Measurements from ENCODE around the gene DDO.
"Not testable (repeated sequence)": the region's sequence is repeated elsewhere in the genome, so short reads cannot be mapped to it uniquely, and the experiment has no call there.

The DDO gene

GRCh38 chr6:110366256-110366655 lies 49.1 kb downstream of the DDO start:
- DNase-seq: no peak

DNA sequence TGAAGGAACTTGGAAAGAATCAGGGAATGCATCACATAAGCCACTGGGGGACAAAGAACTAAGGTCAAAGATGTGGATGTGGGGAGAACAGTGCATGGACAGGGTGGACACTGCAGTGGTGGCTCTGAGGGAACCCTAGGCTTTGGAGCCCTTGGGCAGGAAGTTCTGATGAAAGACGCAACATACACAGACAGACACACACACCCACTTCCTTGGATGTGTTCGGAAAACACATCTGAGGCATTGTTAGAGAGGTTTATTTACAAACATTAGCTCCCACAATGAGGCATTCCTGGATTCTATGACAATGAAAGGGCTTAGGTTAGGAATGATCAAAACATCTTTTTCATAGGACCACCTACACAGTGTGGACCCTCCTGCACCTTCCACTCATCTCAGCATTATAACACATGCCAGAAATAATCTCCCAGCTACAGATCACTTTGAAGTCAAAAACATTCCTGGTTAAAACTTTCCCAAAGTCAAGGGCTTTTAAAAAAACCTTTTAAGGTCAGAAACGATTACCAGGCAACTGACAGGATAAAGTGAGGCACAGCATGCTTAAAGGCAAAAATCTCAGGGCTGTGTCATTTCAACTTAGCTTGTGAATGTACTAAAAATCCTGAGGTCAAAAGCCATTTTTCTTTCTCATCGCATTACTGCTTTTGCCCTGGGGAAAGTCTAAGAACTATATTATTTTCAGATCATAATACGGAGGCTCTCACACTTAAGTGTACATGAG lies 50.8 kb downstream of the DDO start:
- no peak for DNase-seq

DNA sequence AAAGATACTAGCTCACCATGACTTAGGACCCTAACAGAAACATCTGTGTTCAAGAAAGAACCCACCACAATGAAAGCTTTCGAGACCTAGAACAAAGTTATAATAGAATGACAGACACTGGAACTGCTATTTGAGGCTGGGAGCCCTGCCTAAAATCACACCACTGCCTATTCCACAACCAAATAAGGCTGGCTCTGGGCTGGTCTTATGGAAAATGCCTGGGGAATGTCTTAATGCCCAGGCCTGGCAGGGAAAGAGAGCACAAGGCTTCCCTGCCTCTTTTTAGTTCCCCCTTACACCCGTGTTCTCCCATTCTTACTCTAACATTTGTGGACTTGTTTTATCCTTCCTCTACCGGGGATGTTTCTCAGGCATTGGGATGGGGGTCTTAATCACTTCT lies 51.6 kb downstream of the DDO start:
- no peak for DNase-seq

DNA sequence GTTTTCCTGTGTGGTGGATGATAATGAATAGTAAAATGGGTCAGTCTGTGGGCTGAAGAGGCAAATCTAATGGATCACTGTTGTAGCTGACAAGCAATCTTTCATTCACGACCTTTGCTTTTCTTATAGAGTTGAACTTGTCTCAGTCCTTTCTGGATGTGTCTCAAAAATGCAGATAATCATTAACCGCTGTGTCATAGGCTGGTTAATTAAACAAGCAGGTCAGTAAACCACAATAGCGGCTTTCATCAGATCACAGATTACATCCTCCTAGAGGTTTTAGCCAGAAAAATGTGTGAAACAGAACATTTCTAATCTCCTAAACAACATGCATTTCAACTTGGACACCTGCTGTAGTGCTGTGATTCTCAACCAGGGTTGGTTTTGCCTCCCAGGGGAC lies 54.7 kb downstream of the DDO start:
- DNase-seq: no peak

- DNase-seq: no peak
These were observed 55.8 kb downstream of the DDO start for GRCh38 chr6:110359556-110359955.

DNA sequence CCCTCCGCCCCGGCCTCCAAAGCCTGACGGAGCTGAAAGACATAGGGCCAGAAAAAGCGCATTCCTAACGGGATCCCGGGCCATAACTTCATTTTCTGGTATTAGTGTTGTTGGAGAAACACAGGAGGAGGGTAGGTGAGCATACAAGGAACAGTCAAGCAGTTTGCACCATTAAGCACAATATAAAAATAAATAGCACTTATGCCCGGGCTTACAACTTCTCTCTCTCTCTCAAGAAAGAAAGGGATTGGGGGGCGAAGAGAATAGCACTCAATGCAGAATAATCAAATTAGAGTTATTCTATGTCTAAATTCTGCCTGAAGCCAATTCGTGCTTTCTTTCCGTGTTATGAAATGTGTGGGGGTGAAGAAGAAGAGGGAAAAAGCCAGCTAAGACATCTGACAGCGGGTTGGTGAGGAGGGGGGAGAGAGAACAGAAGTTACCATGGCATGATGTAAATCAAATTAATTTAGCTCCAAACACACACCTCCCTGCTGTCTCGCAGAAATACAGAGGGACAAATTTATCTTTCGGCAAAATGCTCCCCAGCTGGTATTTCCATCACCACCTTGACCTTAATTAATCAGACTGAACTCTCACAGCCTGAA lies 56.7 kb downstream of the DDO start:
- DNase-seq: no peak

DNA sequence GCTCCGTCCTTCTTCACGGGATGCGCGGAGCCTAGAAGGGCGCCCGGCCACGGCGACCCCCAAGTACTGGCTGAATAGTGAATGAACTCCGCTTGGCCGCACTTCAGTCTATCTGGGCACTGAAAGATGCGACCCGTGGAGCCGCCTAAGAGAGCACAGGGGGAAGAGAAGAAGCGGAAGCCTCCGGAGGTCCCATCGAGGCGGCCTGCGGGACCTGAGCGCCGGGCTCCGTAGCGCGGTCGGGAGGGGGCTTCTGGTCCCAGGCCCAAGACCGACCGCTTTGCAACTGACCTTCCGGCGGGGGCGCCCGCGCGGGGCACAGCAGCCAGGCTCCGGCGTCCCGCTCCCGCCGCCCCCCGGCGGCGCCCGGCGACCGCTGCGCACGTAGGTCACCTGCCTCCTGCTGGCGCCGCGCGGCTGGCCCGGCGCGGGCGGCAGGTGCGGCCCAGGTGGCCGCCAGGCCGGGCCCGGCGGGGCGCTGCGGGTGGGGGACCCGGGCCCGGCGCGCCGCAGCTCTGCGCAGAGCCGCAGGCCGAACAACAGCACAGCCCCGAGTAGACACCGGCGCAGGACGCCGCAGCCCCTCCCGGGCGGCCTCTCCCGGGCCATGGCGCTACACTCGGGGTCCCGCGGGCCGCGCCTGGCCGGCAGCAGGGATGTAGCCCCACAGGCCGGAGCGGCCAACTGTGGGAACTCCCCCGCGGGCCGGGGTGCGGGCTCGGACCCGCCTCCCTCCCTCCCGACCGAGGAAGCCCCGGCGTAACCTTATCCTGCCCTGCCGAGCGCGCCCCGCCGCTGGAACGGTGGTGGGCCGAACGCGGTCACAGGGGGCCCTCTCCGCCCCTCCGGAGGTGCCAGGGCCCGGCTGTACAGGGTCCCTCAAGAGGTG lies 57.5 kb downstream of the DDO start, which contains the start of gene METTL24:
METTL24 (minus strand) TSS at position 686 of the 889 bp plus-strand sequence; CDS start at position 609, 77 bp downstream.
- no peak for DNase-seq

DNA sequence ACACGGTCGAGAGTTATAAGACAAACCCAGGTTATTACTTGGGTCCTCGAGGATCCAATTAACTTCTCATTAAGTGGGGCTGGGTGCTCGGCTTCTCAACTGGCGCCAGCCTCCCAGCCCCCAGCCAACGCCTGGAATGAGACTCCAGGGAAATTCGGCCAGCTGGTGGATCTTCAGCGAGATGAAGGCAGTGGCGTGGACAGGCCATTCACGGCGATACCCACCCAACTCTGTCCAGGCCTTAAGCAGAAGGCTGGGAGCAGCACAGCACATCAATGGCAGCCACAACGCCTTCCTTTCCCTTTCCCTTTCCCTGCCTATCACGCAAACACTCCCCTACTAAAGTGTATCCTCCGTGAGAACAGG lies 58.1 kb downstream of the DDO start:
- DNase-seq: no peak

- no peak for DNase-seq
These were observed 58.6 kb downstream of the DDO start for GRCh38 chr6:110356778-110357177.

- DNase-seq: no peak
These were observed 59.6 kb downstream of the DDO start for GRCh38 chr6:110355727-110356126.

DNA sequence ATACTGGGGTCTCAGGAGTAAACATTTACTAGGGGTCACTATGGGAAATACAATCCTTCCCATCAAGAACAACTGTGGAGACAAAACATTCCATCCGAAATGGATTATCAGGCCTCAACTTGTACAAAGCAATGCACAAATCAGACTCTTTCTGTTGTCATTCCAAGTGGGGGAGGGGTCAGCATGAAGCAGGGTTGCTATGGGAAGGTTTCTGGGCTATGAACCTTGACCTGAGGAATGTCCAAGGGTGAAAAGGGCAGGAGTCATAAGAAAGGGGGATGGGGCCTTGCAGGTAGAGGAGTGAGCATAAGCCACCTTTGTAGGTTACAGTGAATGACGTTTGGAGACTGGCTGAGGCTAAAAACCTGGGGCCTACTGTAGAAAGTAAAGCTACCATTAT lies 60.4 kb downstream of the DDO start:
- DNase-seq: no peak

DNA sequence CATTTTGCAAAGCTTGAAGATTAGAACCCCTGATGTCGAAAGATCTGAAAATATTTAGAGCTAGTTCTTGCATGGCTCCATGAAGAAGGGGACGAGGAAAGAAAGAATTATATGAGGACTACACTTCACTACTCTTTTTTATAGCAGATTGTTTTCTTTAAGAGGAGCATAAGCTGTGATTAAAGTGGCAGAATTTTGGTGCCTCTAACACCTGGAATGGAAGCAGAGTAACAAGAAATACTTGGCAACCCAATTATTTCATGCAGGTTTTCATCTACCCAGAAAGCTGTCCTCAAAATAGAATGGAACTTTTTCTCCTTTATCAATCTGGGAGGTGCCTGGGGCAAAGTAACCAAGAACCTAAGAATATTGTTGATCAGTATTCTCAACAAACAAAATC lies 61.2 kb downstream of the DDO start:
- DNase-seq: no peak

DNA sequence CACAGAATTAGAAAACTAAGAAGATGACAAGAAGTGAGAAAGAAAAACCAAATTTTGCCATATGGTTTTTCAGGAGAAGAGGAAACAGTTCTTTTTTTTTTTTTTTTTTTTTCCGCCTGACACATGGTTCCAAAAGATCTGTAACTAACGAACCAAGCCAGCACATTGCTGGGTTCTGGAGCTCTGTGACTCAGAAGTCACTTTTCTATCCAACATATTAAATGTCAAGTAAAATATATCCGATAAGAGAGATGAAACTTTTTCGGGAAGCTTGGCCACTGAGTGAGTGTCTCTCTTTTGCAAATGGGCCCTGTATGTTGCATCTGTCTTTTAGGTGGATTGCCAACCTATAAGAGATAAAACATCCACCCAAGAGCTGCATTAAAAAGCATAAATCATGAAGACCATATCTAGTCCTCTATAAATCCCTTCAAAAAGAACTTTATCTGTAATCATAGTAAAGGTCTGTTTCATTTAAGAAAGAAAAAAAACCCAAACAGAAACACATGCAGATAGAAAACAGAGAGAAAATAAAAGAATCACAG lies 61.8 kb downstream of the DDO start:
- DNase-seq: no peak

DNA sequence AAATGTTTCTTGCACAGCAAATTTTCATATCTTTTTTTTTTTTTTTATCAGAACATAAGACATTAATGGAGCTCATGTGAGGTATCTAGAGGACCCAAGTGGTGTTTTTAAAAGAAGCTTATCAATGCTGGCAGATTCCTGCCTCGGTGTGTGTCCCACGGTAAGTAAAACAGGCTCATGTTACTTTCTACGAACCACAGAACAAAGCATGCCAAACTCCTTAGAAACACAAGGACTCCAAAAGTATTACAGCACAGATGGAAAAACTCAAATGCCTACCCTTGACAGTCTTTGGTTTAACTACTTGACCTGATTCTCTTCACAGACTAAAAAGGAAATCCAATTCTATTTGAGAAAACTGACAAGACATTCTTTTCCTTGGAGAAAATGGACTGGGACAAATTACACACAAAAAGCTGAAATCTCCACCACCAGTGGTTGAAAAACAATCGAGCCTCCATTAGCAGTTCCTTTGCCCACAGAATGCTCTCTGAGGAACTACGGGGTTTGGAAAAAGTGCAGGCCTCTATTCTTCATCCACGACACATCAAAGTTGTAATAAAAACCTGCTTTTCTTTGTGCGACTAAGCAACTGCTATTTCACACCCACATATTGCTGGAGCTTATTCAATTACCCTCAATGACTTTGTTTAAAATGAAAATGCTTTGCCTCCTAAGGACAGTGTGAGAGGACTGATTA lies 62.7 kb downstream of the DDO start:
- DNase-seq: no peak

- DNase-seq: no peak
These were observed 63.4 kb downstream of the DDO start for GRCh38 chr6:110351986-110352385.

DNA sequence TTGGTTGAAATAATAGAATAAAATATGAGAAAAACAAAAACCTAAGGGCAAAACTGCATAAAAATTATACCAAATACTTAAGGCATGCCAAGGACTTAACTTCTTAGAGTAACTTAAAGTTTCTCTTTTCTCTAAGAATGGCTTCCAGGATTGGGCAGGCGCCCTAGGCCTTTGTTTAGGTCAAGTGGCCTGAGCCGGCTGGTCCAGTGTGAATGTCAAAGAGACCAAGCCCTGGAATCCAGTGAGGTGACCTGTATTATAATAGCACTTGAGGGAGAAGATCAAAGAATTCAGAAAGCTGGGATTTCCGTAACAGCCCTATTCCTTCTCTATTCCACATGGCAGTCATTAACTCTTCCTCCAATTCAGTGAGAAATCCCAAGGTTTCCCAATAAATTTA lies 63.8 kb downstream of the DDO start:
- DNase-seq: no peak

DNA sequence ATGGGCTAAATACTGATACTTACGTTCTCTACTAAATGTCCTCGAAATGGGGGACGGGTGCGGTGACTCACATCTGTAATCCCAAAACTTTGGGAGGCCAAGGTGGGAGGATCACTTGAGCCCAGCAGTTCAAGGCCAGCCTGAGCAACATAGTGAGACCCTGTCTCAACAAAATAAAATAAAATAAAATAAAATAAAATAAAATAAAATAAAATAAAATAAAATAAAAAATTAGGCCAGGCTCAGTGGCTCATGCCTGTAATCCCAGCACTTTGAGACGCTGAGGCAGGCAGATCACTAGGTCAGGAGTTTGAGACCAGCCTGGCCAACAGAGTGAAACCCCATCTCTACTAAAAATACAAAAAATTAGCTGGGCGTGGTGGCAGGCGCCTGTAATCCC lies 64.8 kb downstream of the DDO start:
- not testable (repeated sequence) for DNase-seq

- no peak for DNase-seq
These were observed 66.2 kb downstream of the DDO start for GRCh38 chr6:110348961-110349690.

DNA sequence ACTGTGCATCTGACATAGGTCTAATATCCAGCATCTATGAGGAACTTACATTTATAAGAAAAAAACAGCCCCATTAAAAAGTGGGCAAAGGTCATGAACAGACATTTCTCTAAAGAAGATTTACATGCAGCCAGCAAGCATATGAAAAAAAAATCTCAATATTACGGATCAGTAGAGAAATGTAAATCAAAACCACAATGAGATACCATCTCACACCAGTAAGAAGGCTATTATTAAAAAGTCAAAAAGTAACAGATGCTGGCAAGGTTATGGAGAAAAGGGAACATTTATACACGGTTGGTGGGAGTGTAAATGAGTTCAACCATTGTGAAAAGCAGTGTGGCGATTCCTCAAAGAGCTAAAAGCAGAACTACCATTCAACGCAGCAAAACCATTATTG lies 70.3 kb downstream of the DDO start:
- DNase-seq: no peak

DNA sequence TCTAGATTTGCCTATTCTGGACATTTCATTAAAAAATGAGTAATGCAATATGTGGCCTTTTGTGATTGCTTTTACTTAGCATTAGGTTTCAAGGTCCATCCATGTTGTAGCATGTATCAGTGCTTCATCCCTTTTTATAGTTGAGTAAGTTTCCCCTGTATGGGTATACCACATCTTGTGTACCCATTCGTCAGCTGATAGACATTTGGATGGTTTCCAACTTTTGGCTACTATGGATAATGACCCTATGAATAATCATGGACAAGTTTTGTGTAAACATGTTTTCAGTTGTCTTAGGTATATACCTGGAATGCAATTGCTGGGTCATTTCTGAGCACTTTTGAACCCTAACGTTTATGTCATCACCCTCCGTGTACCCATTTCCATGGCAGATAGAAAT lies 72.6 kb downstream of the DDO start:
- no peak for DNase-seq

All from activated CD4-positive, alpha-beta T cell treated with anti-CD3 and anti-CD28 coated beads, Interleukin-2, Interleukin-6, amounts not matched to agents 100 ng/mL and 50 ng/mL, durations not matched to agents 16 hours and 8 hours (primary cell).